HG02981 (cell line): Measurements from ENCODE around the gene EPAS1.
"Not testable (repeated sequence)": the region's sequence is repeated elsewhere in the genome, so short reads cannot be mapped to it uniquely, and the experiment has no call there.

Experiments
- ATAC-seq: cut with Tn5 transposase; IDR thresholded peaks from one replicate; pipeline ENCODE4 v1.9.1; 2021; ENCODE audit warnings: mild to moderate bottlenecking, moderate library complexity; ENCODE audit not compliant: unreplicated experiment

EPAS1 gene

DNA sequence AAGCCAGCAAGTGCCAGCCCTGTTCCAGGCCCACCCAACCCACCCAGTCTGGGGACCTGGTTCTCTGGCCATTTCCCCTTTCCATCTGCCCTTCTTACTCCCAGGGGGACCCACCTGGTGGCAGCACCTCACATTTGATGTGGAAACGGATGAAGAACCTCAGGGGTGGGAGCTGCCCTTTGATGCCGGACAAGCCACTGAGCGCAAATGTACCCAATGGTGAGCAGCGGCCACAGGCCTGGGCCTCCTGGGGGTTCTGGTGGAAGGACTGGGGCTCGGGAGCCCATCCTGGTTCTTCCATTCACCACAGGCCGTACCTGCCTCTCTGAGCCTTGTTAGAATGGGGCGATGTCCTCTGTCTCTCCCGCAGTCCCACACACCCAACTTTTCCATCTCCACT, 84.7 kb downstream of the EPAS1 start:
- no peak for ATAC-seq

- ATAC-seq = no peak
These were observed 85.3 kb downstream of the EPAS1 start for GRCh38 chr2:46382331-46383112.

DNA sequence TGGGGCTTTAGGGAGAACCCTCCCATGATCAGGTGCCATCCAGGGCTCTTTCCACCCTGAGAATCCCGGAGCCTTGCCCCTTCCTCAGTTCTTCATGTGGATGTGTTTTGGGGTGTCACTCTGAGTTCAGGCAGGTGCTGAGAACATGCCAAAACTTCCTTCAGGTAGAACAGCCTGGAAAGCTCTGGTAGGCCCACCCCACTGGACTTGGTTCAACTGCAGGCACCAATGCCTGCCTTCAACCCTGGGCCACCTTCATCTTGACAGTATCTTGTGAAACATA, 85.8 kb downstream of the EPAS1 start:
- ATAC-seq = no peak

DNA sequence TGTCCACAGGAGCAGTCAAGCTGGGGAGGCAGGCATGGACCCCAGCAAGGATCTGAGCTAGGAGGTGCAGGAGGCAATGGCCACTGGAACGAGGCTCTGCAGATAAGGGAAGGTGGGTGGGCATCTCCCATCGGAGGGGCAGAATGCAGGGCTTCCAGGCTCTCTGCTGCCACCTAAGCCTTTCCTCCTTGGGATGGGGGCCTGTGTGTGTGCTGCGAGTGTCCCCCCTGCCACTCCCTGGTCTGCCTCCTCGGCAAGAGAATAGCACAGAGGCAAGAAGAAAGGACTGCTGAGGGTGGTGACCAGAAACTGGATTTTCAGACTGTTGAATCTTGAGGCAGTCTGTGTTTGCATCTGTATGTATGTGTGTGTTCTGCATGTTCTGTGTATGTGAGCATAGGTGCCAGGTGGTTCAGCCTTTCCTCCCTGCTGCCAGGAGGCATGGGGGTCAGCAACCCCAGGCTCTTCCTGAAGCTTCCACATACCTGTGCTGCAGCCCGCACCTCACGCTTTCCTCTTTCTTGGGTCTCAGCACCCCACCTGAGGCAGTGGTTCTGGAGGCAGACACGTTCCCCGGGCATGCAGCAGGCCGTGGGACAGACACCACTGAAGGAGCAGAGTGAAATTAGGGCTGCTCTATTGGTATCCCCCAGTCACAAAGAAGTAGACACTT, 86.7 kb downstream of the EPAS1 start:
- no peak for ATAC-seq

DNA sequence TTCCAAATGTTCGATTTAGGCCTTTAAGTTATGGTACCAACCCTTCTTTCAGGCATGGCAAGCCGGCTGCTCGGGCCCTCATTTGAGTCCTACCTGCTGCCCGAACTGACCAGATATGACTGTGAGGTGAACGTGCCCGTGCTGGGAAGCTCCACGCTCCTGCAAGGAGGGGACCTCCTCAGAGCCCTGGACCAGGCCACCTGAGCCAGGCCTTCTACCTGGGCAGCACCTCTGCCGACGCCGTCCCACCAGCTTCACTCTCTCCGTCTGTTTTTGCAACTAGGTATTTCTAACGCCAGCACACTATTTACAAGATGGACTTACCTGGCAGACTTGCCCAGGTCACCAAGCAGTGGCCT, 87.2 kb downstream of the EPAS1 start:
- ATAC-seq = no peak

DNA sequence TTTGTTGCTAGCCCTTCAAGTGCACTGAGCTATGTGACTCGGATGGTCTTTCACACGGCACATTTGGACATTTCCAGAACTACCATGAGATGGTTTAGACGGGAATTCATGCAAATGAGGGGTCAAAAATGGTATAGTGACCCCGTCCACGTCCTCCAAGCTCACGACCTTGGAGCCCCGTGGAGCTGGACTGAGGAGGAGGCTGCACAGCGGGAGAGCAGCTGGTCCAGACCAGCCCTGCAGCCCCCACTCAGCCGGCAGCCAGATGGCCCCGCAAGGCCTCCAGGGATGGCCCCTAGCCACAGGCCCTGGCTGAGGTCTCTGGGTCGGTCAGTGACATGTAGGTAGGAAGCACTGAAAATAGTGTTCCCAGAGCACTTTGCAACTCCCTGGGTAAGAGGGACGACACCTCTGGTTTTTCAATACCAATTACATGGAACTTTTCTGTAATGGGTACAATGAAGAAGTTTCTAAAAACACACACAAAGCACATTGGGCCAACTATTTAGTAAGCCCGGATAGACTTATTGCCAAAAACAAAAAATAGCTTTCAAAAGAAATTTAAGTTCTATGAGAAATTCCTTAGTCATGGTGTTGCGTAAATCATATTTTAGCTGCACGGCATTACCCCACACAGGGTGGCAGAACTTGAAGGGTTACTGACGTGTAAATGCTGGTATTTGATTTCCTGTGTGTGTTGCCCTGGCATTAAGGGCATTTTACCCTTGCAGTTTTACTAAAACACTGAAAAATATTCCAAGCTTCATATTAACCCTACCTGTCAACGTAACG, 88.8 kb downstream of the EPAS1 start:
- ATAC-seq = no peak

- ATAC-seq = no peak
These were observed 89.6 kb downstream of the EPAS1 start for GRCh38 chr2:46386763-46387162.

DNA sequence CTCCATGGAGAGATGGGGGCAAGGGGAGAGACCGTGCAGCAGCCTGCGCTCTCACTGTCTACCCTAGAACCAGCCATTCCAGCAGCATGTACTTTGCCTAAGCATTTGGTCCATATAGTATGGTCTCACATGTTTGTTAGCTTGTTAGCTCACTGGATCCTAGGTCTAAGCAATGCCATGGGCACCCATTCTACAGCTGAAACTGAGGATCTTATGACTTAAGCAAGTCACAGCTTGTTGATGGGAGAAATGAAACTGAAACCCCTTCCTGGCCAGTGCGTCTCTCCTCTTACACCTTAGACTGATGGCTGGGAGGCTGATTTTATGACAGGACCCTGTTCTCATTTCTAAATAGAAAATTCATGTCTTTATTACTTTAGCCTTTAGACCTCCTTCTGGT, 90.1 kb downstream of the EPAS1 start:
- no peak for ATAC-seq

DNA sequence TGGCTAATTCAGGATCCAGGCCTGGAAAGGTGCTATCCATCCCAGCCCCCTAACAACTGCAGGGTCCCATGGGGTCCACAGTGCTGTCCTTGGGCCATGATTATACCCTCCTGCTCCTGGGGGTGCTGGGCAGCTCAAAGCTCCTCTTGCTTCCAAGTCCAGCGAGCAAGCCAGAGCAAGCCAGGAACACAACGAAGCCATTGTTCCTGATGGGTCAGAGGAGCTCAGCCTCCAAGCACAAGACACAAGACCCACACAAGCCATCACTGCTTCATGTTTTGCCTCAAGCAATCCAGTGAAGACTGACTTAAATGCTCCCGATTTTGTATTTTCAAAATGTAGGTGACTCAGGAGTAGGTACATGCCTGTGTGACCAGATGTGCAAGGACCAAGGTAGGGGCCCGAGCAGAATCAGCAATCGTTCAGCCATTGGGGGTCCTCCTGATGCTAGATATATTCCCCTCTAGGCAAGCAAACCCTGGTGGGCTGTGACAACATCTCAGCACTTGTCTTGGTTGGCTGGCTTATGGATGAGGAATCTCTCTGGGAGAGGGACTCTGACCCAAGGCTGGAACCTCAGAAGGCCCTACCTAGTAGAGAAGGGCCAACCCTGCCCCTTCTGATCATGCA, 90.8 kb downstream of the EPAS1 start:
- no peak for ATAC-seq

GRCh38 chr2:46388881-46389280, 91.7 kb downstream of the EPAS1 start:
- ATAC-seq = no peak

GRCh38 chr2:46389417-46389916, 92.3 kb downstream of the EPAS1 start:
- no peak for ATAC-seq

DNA sequence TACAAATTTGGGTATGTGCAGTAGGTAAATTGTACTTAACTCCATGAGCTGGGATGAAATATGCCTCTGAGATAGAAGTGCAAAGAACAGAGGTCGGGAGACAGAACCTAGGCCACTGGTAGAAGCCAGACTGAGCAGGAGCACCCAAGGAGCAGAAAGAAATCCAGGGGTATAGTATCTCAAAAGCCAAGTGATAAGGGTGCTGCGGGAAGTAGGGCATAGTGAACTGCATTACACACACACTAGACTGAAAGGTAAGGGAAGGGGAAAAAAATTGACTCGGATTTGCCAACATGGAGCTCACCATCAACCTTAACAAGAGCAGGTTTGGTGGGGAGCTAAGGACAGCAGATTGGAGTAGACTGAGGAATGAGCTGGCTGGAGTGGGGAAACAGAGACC, 92.8 kb downstream of the EPAS1 start:
- no peak for ATAC-seq

DNA sequence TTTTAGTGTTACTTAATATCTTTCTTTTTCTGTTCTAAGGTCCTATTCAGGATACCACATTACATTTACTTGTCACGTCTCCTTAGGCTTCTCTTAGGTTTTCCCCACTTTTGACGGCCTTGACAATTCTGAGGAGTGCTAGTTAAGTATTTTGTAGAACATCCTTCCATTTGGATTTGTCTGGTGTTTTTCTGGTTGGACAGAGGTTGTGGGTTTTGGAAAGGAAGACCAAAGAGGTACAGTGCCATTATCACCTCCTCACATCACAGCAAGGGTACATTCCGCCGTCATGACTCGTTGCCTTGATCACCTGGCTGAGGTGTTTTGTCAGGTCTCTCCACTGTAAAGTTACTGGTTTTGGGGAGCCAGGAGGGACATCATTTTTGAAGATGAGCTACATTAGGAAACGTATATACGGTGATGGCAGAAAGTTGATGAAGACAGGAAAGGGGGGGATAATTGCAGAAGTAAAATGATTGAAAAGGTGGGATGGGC, 93.7 kb downstream of the EPAS1 start:
- ATAC-seq = no peak

DNA sequence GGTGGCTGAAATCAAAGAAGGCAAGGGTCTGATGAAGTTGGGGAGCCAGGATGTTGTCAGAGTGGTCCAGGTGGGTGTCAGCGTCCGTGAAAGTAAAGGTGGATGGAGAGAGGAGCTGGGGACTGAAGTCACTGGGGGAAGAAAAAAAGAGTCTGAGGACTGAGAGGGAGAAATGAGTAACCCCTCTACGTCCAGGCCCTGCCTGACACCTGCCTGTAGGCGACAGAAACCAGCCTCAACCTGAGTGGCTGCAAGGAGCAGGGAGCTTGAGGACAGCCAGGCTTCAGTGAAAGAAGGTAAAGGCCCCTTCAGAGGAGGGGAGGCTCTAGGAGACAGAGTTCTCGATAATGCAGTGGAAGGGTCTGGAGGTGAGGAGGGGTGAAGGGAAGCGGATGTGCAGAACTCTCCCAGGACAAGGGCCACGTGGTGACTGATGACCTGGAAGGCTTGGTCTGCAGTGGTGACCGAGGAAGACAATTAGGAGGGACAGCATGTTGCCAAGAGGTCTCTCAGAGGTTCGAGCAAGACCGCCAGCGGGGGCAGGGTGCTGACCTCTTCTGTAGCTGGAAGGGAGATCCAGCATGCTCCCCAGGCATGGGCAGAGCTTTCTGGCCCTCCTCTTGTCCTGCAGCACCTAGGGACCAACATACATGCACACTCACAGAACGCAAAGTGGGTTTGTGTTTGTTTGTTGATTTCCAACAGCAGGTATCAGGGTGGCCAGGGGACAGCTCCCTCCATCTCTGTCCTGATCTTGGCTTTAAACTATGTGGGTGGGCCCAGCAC, 95.5 kb downstream of the EPAS1 start:
- ATAC-seq = no peak

- no peak for ATAC-seq
These were observed 96.2 kb downstream of the EPAS1 start for GRCh38 chr2:46393347-46393820.

DNA sequence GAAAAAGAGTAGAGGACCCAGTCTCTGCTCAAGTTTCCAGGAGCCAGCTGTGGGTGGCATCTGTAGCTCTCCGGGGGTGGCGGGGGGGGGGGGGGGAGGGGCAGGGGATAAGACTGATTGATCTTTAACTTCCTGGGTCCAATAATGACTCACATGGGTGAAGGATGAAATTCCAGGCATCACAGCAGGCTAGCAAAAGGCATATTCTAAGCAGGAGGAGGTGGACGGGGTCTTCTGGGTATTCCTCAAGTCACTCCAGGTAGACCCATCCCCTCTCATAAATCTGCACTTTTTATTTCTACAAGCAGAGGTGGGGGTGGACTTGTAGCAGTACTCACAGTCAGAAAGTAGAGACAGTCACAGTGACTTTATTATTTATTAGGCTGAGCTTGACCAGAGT, 96.7 kb downstream of the EPAS1 start:
- no peak for ATAC-seq

DNA sequence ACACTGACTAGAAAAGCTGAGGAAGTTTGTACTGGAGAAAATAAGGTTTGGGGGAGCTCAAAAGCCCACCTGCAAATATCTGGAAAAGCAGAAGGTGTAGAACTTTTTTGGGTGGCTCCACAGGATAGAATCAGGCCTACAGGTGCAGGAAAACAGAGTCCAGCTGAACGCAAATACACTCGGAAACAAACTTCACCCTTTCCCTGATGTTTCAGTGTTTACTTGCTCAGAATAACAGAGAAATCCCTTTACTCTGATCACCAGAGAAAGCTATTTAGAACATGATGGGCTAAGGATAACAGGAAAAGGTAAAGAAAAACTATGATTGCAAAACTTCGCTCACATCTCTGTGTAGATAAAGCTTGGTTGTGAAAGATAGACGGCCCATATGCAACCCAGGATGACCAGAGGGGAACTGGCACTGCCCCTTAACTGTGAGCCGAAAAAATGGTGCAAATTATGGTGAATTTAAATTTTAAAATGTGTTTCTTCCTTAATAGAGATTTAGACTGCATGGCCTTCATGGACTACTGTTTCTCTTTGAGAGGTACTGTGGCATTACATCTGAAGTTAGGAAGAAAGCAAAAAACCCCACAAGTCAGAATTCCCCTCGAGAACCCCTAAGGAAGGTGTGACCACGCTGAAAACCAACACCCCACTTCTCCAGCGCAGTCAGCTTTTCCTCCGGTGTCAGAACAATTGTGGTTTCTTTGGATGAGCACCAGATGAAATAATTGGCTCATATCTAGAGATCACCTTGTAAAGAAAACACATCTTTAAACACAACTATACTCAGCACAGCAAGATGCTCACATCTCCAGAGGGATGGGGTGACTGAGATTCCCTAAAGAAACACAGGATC, 97.7 kb downstream of the EPAS1 start:
- no peak for ATAC-seq

GRCh38 chr2:46395730-46396129, 98.5 kb downstream of the EPAS1 start:
- not testable (repeated sequence) for ATAC-seq

DNA sequence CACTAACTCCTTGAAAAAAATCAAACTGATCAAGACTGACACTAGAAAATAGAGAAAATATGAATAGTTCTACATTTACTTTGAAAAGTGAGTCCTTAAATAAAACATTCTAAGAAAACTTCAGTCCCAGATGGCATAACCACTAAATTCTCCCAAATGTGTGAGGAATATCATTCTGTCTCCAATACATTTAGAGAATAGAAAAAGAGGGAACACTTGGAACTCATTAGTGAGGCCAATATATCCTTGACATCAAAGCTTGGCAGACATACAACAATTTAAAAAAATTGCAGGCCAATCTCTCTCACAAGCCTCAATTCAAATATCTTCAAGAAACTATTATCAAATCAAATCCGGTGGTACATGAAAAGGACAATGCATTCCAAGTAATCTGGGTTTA, 102.8 kb downstream of the EPAS1 start:
- no peak for ATAC-seq
